HG02885 (cell line): ENCODE measurements around the gene BAIAP2L1.
"Not testable (repeated sequence)": the region's sequence is repeated elsewhere in the genome, so short reads cannot be mapped to it uniquely, and the experiment has no call there.

Source experiments
- ATAC-seq: cut with Tn5 transposase; IDR thresholded peaks from one replicate; pipeline ENCODE4 v1.9.1; 2021; ENCODE audit warnings: mild to moderate bottlenecking; ENCODE audit not compliant: unreplicated experiment, poor library complexity

BAIAP2L1 gene

DNA sequence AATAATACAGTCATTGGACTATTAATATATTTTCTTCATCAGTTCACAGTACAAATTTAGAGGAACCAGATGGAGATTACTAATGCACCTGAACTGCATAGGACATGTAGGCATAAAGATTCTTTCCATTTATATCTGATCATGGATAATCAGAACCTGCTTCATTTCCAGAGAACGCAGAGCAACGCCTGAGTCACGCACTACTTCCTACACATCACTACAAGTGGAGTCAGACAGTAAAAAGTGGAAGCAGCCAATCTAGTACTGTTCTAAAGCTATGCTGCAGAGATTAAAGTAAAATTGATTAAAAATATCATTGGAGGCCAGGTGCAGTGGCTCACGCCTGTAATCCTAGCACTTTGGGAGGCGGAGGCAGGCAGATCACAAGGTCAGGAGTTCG lies 76.1 kb downstream of the BAIAP2L1 start:
- ATAC-seq, result no peak

DNA sequence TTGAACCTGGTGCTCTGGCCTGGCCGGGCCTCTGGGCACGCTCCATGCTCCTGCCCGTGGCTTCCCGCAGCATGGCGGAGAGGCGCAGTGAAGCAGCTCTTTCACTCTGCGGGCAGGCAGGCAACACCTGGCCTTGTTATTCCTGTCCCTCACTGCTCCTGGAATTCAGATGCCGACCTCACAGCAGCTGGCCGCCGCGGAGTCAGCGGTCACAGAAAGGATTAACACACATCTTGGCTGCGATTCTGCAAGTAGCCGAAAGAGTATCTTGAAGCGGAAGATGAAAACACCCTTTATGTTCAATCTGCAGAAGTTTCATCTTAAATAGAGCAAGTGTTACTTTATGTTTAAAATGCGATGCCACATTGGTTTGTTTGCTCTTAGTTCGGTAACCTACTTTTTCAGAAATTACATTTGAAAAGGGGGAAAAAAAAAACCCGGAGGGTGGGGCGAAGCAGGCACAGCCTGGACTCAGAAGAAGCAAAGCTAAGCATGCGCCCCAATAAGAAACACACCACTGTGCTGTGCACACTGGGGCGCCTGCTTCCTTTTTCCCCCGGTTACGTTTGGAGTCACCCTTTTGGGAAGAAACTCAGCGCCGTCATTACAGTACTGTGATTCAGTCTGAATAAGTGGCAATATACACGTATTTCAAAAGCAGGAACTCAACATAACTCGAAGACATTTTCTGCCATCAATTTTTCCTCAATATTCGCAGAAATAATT lies 77.1 kb downstream of the BAIAP2L1 start:
- ATAC-seq, result no peak

- no peak for ATAC-seq
Observed at GRCh38 chr7:98322331-98323270, 78.3 kb downstream of the BAIAP2L1 start.

DNA sequence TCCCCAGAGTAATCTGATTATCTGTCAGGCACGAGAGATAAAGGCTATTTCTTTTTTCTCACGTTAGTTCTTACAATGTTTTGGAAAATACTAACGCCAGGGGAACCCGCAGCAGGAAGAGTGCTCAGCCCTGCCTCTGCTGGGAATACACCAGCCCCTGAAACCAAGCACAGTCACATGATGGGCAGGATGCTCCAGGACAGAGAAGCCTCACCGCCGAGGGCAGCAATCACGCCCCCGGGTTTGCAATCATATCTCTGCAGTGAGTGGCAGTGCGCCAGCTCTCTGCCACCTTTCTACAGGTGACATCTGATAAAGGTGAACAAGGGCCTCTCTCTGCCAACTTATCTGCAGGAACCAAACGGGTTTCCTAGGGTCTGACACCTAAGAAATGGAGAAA lies 79.6 kb downstream of the BAIAP2L1 start:
- ATAC-seq, result no peak

DNA sequence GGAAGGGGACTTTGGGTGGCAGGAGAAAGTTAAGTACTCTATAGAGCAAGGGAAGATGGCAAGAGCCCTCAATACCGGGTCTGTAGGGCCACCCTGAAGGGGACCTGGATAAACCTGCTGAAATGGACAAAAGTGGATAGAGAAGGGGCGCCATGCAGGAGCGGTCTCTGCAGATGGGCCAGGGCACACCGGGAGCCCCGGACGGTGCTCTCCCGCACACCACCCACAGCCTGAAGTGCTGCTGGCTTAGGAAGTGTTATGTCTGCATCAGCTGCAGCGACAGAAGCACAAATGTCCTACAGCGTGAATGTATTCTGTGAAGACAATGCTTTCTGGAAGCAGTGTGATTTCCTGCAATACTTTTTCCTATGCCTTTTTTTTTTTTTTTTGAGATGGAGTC lies 81.7 kb downstream of the BAIAP2L1 start:
- ATAC-seq, result no peak

- no peak for ATAC-seq
Observed at GRCh38 chr7:98317366-98318040, 83.4 kb downstream of the BAIAP2L1 start.

- not testable (repeated sequence) for ATAC-seq
Observed at GRCh38 chr7:98315994-98316527, 84.8 kb downstream of the BAIAP2L1 start.

- ATAC-seq, result peak; percentile 87
Observed at GRCh38 chr7:98315318-98315993, 85.4 kb downstream of the BAIAP2L1 start.

- ATAC-seq, result peak; percentile 56
Observed at GRCh38 chr7:98314469-98314868, 86.4 kb downstream of the BAIAP2L1 start.

- no peak for ATAC-seq
Observed at GRCh38 chr7:98312201-98312600, 88.7 kb downstream of the BAIAP2L1 start.

DNA sequence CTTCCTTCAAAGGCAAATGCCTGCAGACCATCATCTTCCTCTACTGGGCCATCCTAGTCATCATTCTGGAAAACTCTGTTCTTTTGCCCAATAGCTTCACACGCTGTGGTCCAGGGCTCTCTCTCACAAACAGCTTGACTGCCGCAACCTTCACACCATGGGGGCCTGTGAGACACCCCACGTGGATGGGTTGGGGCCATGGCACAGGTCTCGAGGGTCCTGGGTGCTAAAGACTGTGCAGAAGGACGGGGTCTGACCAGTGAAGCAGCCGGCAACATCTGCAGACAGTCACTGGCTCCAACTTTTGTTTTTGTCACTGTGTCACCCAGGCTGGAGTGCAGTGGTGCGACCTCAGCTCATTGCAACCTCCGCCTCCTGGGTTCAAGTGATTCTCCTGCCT lies 91.3 kb downstream of the BAIAP2L1 start:
- no peak for ATAC-seq

- ATAC-seq, result no peak
Observed at GRCh38 chr7:98307971-98308466, 92.9 kb downstream of the BAIAP2L1 start.

- ATAC-seq, result no peak
Observed at GRCh38 chr7:98305951-98306535, 94.8 kb downstream of the BAIAP2L1 start.

- no peak for ATAC-seq
Observed at GRCh38 chr7:98303906-98304305, 97.0 kb downstream of the BAIAP2L1 start.

DNA sequence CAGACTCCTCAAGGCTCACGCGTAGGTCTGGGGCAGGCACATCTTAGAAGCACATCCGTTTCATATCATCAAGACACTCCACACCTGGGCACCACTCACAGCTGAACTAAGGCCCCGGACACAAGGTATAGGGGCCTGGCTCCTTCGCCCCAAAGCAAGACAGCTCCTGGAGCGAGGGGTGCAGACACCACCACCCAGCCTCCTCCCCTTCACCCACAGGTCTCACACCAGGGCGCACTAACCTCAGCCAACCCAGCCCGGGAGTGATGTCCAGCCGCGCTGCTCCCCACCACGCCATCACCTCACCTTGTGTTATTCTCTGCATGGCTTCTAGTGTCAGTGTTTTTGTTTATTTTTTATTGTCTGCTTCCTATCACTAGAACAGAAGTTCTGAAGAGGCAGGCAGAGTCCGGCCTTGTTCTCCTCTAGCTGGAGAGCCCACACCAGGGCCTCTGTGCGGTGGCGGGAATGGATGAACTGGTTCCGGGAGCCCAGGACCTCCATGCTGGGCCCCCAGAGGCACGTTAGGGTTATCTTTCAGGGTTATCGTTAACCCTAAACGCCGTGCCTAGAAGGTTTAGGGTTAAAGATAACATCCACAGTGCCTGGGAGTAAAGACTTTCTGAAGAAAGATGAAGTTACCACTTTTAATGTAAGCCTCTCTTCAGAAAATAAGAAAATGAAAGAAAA lies 97.6 kb downstream of the BAIAP2L1 start:
- ATAC-seq, result no peak

- no peak for ATAC-seq
Observed at GRCh38 chr7:98301693-98302470, 99.0 kb downstream of the BAIAP2L1 start.

DNA sequence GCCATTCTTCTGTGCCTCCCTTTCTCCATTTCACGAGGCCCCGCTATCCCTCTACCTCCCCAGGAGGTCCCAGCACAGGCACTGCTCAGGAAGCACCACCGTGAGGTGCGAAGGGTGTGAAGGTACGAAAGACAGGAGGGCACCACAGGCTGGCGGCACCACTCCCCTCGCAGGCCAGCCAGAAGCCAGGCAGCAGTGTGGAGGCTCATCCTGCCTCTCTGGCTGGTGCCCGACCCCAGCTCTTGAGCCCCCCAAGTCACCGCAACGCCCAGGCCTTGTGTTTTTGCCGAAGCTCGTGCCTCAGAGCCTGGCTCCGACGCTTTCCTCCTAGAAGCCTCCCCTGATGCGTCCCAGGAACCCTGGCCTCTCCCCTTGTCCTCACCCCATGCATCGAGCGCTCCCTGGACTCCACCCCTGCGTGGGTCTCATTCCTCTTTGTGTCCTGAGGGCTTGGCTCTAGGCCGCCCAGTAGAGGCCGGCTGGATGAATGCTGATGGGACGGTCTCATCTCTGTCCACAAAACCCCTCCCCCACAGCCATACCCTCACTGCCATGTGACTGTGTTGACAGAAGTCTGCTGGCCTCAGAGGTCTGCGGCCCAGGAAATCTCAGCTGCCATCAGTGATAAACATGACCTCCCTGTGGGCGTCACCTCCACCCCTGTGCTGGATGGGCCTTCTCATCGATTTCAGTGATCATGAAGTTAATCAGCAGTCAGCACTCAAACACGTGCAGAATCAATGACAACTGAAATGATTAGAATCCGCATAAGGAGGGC lies 100.1 kb downstream of the BAIAP2L1 start:
- ATAC-seq, result no peak
